ENCODE results near the gene KCNMB2.

DNA sequence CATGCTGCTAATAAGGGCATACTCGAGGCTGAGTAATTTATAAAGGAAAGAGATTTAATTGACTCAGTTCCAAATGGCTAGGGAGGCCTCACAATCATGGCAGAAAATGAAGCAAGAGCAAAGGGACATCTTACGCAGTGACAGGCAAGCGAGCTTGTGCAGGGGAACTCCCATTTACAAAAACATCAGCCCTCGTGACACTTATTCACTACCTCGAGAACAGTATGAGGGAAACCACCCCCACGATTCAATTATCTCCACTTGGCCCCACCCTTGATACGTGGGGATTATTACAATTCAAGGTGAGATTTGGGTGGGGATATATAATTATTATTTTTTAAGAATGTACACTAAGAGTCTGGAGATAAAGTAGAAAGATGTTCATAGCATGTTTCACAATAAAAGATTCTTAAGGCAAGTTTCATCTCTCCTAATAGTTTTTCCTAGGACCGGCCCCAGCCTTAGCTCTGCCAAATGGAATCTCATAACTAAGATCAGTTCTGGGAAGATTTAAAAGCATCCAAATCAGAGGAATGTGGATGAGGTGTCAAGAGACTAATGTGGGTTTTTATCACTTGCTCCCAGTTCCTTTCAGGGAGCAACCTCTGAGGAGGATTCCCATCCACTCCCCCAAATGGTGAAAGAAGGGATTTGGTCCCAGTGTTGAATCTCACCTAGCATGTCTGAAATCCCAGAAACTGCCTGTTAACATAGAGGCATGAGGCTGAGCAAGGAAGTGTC is 314.4 kb downstream of the KCNMB2 start:
- TF ChIP-seq EZH2phosphoT487 (IDR thresholded peaks at IDR 0.05; ENCODE audit: insufficient read depth, low read depth) (no peak), EZH2 (IDR thresholded peaks at IDR 0.05; ENCODE audit: insufficient read depth, poor library complexity, severe bottlenecking) (no peak)

All from GM23248 (cell line).